Measurements from ENCODE around the gene TEX54.

DNA sequence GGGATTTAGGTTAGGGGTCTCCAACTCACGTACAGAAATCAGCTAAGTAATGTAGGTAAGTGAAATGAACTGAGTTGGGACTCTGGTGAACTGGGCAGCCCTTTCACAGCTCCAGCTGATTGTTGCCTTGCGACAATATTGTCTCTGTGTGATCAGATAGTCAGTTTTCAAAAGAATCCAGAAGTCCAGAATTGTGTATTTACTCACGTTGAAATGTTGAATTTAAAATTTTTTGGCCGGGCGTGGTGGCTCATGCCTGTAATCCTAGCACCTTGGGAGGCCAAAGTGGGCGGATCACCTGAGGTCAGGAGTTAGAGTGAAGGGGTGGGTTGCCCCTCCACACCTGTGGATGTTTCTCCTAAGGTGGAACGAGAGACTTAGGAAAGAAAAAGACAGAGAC is 25.6 kb upstream of the TEX54 start:
- no peak for TF ChIP-seq POLR2A (IDR thresholded peaks at IDR 0.05; ENCODE audit: low read length)
- no peak for TF ChIP-seq GATA1 (IDR thresholded peaks at IDR 0.05; ENCODE audit: low read depth, low read length)

Measured in erythroblast (primary cell).